GM12874 (cell line): Measurements from ENCODE around the gene IL20.

ENCODE experiments used
- TF ChIP-seq, protein P1 (sequence below): IDR thresholded peaks from 2 replicates; pipeline ENCODE4 v1.5.1; 2011; ENCODE audit warnings: low read depth, mild to moderate bottlenecking, control low read depth, low read length, moderate library complexity; ENCODE audit not compliant: insufficient read depth

Gene IL20

DNA sequence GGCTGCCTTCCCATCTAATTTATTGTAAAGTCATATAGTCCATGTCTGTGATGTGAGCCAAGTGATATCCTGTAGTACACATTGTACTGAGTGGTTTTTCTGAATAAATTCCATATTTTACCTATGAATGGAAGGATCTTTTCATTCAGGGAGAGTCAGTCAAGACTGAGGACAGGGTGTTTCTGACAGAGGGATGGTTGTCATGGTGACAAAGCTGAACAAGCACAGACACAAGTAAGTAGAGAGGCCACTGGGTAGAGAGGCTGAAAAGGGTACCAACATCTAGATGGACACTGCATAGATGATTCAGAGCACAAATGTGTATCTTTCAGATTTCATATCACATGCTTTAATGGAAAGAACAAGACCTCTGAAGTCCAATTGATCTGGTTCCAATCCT is 22.6 kb upstream of the IL20 start:
- TF ChIP-seq, protein P1, sequence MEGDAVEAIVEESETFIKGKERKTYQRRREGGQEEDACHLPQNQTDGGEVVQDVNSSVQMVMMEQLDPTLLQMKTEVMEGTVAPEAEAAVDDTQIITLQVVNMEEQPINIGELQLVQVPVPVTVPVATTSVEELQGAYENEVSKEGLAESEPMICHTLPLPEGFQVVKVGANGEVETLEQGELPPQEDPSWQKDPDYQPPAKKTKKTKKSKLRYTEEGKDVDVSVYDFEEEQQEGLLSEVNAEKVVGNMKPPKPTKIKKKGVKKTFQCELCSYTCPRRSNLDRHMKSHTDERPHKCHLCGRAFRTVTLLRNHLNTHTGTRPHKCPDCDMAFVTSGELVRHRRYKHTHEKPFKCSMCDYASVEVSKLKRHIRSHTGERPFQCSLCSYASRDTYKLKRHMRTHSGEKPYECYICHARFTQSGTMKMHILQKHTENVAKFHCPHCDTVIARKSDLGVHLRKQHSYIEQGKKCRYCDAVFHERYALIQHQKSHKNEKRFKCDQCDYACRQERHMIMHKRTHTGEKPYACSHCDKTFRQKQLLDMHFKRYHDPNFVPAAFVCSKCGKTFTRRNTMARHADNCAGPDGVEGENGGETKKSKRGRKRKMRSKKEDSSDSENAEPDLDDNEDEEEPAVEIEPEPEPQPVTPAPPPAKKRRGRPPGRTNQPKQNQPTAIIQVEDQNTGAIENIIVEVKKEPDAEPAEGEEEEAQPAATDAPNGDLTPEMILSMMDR = no peak

DNA sequence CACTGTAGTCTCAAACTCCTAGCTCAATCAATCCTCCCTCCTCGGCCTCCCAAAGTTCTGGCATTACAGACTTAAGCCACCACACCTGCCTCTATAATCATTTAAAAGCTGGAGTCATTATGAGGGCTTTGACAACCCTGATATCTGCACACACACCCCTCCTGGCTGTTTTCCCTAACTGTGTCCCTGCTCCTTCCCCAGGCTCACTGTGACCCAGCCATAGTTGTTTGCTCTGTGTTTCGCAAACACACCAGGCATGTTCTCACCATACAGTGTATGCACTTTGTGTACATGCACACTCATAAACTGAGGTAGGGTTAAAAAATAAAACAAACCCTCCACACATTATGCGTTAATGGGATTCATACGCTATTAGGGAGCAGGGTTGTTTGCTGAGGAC is 21.8 kb upstream of the IL20 start:
- TF ChIP-seq, protein P1 = no peak

DNA sequence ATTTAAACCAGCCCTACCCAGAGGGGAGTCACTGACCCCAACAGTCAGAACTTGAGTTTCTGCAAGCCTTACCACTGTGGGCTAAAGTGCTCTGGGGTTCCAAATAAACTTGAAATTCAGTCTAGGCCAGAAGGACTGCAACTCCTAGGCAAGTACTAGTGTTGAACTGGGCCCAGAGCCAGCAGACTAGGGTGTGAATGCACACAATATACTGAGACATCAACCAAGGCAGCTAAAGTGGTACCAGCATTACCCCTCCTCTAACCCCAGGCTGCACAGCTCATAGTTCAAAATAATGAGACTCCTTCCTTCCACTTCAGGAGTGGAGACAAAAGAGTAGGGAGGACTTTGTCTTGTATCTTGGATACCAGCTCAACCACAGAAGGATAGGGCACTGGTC is 18.9 kb upstream of the IL20 start:
- TF ChIP-seq, protein P1 = no peak

DNA sequence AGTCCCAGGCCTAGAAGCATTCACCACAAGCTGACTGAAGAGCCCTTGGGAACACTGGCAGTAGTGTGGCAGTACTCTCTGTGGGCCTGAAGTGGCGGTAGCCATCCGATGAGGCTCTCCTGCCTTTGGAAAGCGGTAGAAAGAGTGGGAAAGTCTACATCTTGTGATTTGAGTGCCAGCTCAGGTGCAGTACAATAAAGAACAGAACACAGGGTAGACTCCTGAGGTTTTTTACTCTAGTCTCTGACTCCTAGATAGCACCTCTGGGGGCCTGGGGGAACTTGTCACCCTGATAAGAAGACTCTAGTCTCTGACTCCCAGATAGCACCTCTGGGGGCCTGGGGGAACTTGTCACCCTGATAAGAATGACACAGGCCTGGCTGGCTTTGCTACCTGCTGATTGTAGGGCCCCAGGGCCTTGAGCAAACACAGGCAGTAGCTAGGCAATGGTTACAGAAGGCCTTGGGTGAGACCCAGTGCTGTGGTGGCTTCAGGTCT is 18.0 kb upstream of the IL20 start:
- TF ChIP-seq, protein P1 = no peak

DNA sequence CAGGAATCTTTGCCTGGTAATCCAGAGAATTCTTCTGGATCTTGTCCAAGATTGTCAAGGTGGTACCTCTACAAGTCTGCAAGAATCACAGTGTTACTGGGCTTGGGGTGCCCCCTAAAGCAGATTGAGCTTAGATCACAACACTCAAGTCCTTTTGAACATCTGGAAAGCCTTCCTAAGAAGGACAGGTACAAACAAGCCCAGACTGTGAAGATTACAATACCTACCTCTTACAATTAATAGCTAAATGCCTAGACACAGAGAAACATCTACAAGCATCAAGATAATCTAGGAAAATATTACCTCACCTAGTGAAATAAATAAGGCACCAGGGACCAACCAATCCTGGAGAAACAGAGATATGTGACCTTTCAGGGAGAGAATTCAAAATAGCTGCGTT is 17.5 kb upstream of the IL20 start:
- TF ChIP-seq, protein P1 = no peak

DNA sequence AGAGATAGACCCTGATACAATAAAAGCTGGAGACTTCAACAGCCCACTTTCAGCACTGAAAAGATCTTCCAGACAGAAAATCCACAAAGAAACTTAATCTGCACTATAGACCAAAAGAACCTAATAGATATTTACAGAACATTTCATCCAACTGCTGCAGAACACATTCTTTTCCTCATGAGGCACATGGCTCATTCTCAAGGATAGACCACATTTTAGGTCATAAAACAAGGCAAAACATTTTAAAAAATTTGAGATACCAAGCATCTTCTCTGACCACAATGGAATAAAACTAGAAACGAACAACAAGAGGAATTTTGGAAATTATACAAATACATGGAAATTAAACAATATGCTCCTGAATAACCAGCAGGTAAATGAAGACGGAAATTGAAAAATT is 15.0 kb upstream of the IL20 start:
- TF ChIP-seq, protein P1 = no peak

DNA sequence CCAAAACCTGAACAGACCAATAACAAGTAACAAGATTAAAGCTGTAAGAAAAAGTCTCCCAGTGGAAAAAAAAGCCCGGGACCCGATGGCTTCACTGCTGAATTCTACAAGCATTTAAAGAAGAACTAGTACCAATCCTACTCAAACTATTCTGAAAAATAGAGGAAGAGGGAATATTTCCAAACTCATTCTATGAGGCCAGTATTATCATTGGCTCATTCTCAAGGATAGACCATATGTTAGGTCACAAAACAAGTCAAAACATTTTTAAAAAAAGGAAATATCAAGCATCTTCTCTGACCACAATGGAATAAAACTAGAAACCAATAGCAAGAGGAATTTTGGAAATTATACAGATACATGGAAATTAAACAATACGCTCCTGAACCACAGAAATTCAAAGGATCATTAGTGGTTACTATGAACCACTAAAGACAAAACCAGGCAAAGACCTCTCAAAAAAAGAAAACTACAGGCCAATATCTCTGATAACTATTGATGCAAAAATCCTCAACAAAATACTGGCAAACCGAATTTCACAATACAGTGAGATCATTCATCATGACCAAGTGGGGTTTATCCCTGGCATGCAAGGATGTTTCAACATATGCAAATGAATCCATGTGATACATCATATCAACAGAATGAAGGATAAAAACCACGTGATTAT is 13.9 kb upstream of the IL20 start:
- TF ChIP-seq, protein P1 = no peak
